ENCODE measurements around the gene ZBTB7C.

Gene ZBTB7C

DNA sequence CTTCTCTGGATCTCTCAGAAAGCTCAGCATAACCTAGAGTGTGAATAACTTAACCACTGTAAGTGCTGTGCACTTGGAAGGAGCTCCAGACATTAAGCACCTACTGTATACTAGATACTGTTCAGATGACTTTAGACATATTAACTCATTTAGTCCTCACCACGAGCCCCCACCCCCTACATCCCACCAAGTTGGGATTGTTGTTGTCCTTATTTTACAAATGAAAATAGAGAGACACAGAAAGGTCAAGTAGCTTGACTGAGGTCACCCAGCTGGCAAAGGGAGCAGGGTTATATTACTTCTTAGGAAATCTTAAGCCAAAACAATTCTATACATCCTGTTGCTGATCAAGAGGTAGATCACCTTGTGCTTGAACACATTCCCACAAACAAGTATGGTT is 244.5 kb downstream of the ZBTB7C start:
- no peak for DNase-seq (ENCODE audit: low spot score)

DNA sequence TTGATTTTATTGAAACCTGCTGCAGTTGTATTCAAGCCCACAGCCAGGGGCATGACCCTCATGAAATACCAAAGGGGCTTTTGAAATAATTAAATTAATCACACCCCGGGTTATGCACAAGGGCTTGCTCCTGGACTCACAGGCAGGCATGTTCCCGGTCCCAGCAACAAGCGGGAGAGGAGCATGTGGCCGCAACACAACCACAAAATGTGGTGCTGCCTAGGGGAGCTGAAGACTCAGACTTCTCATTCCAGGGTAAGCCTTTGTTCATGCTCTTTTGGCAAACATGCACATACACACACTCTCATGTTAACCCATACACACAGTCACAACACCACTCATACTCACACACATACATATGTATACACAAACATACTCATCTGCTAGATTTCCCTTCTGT is 245.1 kb downstream of the ZBTB7C start:
- no peak for DNase-seq (ENCODE audit: low spot score)

DNA sequence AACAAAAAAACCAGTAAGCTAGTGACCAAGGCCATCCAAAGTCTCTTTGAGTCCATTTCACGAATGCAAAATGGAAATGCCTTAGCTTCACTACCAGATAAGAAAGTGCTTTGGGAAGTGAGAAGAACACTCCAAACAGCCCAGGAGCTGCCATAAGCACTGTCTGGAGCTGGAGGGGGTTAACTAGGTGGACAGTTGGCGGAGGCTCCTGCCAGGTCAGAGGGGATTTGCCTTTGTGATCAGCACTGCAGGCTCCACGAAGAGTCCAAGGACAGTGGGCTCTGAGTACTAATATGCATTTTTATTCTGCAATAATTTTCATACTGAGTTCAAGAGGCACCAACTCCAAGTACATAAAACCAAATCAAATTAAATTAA is 245.5 kb downstream of the ZBTB7C start:
- DNase-seq (ENCODE audit: low spot score), result no peak

DNA sequence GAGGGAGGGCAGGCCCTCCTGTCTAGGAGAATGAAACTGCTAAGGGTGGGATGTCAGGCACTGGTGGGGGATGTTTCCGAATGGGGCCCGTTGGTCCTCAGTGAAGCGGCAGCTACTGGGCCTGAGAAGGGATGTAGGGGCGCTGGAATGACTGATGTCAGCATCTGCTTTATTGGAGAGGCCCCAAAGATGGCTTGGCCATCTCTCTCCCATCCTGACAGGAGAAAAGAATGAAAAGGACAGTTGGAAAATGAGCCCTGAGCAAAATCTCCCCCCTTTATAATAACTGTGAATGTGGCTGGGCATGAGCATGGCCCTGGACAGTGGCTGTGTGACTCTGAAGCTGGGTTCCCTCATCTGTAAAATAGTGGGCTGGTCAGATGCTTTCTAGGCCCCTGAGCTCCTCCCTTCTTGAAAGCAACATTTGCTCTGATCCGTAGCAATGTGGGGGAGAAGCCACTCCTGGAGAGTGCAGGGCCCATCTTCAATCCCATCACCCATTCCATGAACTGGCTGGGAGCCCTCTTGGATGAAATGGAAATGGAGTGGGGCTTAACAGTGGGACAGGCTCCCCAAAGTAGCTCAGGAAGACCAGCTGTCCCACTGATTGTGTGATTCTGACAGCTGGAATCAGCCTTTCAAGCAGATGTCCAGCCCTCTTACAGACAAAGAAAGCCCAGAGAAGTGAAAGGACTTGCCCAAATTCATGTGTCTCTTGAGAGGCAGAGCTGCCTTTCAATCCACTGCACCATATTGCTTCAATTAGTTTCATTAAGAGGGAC is 246.0 kb downstream of the ZBTB7C start:
- no peak for DNase-seq (ENCODE audit: low spot score)

DNA sequence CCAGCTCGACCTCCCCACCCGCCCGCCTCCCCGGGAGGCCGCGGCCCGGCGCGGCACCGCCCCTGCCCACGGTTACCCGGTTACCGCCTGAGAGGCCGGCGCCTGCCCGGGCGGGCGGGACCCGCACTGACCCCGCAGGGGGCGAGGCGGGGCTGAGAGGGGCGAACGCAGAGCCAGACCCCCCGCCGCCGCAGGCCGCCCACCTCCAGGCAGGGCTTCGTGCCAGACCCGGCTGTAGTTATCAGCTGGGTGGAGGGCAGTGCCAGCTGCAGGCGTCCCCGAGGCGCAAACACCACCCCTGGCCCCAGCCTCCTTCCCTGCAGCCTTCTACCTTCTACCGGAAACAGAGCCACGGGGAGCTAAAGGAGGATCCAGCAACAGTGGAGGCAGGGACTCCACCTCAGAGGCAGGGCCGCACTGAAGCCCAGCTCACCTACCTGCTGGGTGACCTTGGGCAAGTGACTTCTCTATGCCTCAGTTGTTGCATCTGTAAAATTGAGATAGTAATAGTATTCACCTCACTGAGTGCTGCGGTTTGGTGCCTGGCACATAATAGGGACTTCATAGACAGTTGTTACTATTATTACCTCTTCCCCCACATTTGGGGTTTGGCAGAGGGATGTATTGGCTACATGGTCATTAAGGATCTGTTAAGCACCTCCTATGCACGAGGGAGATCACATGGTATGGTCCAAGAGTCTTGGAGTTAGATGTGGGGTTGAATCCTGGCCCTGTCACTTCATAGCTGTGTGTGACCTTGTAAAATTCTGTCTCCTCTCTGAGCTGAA is 247.1 kb downstream of the ZBTB7C start:
- DNase-seq (ENCODE audit: low spot score), result no peak

DNA sequence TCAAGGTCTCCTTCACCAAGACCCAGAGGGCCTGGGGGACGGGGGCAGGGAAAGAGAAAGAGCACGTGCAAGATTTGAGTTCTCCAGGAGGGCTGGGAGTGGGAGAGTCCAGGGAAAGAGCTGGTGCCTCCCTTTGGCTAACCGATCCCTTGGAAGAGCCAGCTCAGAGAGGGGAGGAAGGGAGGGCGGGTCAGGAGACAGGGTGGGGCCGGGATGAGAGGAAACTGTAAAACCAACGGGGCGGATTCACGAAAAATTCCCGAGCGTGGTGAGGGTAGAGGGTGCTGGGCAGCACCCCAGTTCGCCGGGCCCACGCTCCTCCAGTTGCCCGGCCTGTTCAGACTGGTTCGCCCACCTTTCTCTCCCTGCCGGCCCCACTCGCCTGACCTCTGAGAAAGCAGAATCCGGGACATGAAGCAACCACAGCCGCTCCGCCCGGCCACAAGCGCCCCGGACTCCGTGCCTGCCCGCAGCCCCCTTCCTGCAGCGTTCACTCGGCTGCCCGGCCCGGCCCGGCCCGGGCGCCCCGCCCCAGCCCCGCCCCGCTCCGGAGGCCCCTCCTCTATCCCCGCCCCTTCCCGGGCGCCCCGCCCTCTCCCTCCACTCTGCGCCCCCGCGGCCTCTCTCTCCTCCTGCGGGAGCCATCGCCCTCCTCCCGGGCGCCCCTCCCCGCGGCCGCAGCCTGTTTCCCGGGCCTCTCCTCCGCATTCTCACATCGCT is 247.8 kb downstream of the ZBTB7C start:
- DNase-seq (ENCODE audit: low spot score), result peak; percentile 91

DNA sequence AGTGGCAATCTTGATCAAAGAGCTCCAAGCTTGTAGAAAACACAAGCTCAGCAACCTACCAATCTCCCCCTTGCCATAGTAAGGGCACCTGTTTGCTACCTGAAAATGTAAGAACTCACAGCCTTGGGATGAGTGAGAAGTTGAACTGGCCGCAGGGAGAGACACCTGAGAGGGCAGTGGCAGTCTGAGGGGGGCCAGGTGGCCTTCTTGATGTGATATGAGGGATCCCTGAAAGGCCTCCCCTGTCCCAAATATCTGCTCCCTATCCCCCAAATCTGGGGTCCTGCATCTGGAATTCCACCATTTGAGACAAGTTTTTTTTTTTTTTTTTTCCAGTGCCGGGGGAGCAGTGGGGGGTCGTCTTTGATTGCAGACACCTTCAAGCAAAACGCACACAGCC is 248.6 kb downstream of the ZBTB7C start:
- no peak for DNase-seq (ENCODE audit: low spot score)

DNA sequence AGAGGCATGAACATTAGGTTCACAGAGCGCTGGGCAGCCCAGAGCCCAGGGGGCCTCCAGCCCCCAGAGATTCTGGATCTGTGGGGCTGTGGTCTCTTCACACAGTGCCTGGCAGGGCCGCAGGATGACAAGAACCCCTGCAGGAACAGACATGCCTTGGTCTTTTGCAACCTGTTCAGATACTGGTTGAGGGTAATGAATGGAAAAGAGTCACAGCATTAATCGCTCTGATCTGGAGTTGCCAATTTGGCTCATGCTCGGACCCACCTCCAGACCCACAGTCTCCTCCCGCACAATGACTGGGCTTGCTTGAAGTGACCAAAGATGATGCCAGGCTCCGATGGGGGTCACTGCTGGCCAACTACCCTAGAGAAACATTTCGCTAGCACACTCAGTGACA is 249.4 kb downstream of the ZBTB7C start:
- no peak for DNase-seq (ENCODE audit: low spot score)

DNA sequence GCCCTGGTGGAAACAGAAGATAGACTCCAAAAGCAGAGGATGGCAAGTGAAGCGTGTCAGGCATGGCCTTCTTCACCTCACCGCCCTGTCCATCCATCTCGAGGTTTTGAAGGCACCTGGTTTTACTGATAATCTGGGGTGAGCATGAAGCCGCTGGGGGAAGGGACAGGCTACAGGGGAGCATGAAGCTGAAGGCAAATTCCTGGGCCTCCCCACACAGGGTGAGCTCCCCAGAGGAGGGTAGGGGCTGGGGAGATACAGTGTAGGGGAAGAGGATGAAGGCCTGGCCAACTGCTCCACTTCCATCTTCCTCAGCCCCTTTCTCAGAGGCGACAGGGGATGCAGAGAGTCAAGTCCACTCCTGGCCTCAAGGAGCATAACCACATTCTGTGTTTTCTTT is 250.5 kb downstream of the ZBTB7C start:
- DNase-seq (ENCODE audit: low spot score), result no peak

DNA sequence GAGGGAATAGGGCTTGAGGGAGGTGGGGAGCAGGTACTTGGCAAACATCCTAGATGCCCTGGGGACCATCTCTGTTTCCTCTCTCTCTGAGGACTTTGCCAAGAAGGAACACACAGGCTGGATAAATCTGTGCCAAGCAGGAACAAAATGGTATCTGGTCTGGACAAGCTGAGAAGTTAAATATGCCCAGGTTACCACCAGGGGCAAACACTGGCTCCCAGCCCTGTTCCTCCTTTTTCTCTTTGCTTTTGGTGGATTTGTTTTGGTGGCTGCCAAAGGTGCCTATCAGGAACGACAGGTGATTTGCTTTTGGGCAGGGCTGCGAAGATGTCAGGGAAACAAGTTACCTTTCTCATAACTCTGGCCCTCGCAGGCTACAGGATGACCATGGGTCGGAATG is 251.2 kb downstream of the ZBTB7C start:
- no peak for DNase-seq (ENCODE audit: low spot score)

DNA sequence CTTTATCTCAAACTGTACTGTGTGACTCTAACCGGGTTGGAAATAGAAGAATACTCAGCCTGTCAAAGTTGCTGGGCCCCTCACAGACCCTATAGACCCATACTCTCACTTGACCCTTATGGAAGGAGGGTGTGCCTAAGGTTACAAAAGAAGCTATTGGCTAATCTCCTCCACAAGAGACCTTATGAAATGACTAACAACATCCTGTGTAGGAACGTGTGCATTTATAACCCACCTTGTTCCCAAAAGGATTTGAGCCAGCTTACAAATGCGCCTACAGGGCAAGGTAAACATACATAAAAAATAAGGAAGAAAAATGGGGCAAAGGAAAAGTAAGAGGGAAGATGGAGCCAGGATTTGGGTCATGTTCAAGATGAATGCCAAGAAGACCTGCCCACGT is 253.3 kb downstream of the ZBTB7C start:
- no peak for DNase-seq (ENCODE audit: low spot score)

DNA sequence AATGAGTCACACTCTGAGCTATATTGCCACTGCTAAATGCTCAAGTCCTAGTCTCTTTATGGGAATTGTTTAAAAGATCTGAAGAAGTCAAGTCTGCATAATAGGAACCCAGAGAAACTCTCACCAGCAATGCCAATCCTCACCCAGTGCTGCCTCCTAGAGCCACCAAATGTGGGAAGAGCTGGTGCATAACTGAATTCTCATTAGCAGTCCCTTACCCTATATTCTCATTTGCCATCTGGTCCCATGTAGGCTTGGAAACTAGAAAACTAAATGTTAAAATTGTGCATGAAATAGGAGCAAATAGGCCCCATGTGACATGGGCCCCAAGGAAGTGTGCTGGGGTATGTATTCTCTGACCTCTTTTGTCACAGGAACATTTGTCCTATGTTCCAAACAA is 254.4 kb downstream of the ZBTB7C start:
- no peak for DNase-seq (ENCODE audit: low spot score)

DNA sequence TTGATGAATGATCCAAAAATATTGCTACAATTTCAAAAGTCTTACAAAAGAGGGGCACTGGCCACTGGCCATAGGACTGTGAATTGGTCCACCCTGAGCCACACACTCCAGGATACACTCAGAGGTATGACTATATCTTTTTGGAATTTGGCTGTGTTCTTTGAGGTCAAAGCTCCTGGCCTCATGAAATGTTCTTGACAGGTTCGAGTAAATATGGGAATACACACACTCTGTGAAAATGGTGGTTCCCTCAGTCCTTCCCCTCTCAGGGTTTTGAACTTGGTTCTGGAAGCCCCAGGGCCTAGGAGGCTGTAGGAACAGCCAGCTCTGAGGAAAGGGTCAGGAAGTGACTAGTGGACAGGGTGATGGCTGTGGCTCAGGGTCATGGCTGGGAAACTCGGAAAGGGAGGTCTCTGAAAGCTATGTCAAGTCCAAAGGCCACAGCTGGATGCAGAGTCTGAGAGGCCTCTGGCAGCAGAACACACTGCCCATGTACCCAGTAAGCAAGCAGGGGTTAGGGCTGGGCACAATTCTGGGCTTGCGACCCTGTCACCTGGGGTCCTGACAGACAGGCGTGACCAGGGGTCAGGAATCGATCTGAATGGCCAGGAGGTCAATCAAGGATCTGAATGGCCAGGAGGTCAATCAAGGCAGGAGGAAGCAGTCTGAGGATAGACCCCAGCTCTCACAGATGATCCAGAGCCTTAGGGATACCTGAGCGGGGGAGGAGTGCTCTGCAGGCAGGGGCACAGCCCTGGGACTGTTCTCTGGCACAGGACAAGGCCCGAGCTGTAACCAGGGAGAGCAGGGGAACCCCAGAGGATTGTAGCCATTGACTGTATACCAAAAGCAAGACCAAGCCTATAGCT is 255.3 kb downstream of the ZBTB7C start:
- DNase-seq (ENCODE audit: low spot score), result no peak

DNA sequence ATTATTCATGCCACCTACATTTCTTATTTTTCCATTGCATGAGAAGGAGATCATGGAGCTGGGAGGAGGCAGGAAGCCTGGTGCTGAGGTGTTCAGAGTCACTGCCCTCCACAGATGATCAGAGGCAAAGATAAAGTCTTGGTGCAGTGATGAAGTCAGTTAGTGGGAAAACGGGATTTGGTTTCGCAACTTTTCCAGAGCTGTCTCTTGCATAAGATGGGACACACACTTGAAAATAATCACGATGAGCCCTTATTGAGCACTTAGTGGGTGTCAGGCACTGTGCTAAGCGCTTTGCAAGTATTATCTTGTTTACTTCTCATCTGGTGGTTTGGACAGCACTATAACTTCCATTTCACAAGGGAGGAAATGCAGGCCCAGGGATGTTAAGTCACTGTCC is 256.6 kb downstream of the ZBTB7C start:
- DNase-seq (ENCODE audit: low spot score), result no peak

DNA sequence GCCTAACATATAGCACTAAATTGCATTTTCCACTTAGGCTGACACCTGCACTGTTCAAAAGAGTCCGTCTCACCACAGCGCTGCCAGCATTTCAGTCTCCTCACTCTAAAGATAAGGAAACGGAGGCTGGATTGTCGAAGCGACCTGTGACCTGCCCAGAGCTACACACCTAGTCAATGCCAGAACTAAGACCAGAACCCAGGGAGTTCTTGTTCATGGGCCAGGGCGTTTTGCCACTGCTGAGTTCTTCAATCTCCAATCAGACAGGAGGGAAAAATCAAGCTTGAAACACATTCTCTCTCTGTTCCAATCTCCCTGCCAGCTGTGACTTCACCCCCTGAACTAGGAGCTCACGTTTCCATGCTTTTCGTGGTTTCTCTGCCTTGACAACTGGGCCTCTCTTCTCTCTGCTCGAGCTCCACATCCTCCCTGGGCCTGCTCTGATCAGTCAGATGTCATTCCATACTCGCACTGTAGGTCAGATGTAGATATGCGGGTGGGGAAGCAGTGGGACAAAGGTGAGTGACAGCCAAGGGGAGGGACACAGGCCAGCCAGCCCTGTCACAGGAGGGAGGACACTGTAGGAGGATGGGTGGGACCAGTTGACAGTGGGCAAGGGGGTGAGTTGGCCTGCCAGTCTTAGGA is 257.6 kb downstream of the ZBTB7C start:
- no peak for DNase-seq (ENCODE audit: low spot score)

DNA sequence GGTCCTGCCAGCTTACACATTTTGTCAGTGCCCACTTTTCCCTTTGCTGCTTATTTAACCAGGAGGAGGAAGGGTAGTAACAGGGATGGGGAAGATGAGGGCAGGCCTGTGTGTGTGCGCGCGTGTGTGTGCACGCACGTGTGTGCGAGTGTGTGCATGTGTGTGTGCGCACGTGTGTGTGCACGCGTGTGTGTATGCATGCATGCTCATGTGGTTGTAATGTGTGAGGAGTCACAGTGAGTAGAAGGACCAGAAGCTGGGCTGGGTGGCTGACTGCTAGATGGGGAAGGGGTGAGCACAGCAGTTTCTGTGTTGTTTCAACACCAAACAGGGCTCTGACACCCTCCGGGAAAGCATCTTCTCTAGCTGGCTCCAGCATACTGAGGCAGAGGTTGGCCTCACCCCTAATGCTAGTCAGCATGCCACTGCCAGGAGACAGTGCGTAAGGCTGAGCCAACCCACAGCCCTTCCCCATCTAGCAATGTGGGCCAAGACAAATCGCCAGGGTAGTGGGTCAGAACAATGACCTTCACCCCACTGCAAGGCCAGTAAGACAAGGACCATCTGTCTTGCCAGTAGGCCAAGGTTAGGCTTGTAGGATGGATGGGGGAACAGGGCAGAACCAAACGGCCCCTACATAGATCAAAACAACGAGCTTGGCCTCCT is 260.0 kb downstream of the ZBTB7C start:
- no peak for DNase-seq (ENCODE audit: low spot score)

DNA sequence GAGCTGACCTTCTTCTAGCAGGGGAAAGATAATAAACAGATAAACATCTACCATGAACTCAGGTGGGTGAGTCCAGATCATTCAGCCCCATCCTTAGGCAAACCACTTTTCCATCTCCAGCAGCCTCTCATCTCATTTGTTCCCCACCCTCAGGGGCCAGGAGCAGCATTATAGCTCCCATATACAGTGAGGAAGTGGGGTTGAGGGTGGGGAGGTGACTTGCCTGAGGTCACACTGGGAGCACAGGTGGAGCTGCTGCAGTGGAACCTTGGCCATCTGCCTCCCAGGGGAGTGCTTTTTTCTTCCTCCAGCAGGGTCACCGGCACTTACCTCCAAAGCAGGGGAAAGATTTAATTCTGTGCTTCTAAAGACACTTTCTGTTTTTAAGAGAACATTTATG is 266.2 kb downstream of the ZBTB7C start:
- no peak for DNase-seq (ENCODE audit: low spot score)

DNA sequence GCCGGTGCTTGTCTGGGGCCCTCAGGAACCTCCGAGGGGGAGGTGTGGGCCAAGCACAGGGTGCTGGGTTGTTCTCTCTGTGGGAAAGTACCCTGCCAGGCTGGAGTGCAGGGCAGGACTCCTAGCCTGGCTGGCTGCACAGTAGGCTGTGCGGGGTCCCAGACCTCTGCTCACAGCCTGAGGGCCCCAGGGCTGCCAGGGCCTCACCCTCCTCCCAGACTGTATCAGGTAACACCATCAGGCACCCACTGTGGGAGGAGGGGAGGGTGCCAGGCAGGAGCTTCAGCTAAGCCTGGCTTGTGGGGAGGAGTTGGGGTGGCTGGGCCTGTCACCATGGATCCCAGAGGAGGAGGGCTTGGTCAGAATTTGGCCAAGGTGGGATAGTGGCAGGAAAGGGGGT is 266.8 kb downstream of the ZBTB7C start:
- DNase-seq (ENCODE audit: low spot score), result no peak

DNA sequence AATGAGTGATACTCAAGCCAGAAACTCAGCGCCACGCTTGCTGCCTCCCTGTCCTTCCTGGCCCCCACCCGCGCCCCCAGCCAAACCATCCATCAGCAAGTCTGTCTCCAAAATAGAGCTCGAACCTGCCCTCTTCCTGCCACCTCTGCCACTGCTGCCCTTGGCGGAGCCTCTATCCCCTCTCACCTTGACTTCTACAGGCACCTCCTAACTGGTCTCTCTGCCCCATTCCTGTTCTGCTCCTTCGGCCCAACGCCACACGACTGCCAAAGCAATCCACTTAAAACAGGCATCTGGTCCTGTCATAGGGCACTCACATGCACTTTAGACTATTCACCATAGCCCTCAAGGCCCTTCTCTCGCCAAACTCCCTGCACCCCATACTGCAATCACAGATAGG is 268.5 kb downstream of the ZBTB7C start:
- DNase-seq (ENCODE audit: low spot score), result no peak

DNA sequence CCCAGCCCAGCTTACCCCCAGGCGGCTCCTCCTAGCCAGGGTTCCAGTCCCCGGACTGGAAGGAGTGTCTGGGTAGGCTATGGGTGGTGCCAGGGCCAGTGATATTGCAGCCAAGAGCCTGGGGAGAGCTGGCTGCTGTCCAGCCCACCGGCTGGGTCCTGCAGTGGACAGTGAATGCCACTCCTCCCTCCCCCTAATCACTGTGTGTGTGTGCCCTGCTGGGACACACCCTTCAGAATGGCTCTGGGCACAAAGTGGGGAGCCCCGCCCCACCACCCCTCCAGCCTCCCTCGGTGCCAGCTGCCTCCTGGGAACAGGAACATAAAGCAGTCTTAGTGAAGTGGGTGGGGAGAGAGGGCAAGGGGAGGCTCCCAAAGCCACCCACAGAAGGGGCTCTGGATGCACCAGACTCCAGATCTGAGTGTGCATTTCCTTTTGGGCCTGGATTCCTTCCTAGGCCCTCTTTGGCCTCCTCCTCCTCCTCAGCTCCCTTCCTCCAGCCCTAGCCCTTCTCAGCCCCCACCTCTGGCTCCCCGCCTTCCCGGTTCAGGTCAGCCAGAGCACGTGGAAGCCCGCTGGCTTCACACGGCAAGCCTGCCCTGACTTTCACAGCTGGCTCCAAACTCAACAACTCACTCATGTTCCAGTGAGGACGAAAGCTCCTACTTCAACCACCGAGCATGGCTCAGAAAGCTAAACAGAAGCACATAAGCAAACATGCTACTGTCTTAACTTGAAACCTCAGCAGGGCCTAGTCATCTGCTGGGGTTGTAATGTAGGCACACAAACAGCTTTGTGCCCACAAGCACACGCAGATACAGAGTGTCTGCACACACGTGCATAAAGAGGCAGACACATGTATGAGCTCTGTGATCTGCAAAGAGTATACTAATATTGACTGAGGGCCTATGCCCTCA is 269.5 kb downstream of the ZBTB7C start:
- DNase-seq (ENCODE audit: low spot score), result no peak

Data from ecto neural progenitor cell (in vitro differentiated cells).